Suprapubic skin (tissue), 3 donors: ENCODE results near the gene PSMB4.

Source experiments
- CTCF ChIP-seq, 2 donors: fragments of 200-600 bp in 1 of 2; fragments of 450-650 bp in 1 of 2; sonication (generic) in 1 of 2; IDR thresholded peaks; one replicate each; pipeline ENCODE4 v1.5.1; 2016 to 2019; ENCODE audit warnings: antibody characterized with exemption in 2 of 2, mild to moderate bottlenecking in 1 of 2, moderate library complexity in 1 of 2
- EP300 ChIP-seq: sonication (generic); formaldehyde crosslinking; IDR thresholded peaks from one replicate; pipeline ENCODE4 v1.6.1; 2017; ENCODE audit warnings: antibody characterized with exemption

GRCh38 chr1:151408891-151409290 lies 9.5 kb downstream of the PSMB4 start:
- TF ChIP-seq EP300: no peak
- TF ChIP-seq CTCF (IDR thresholded peaks at IDR 0.05): no peak
